NT2/D1 (cell line): ENCODE data around the gene CAPN15.

Source experiments
- YY1 ChIP-seq: IDR thresholded peaks from 2 replicates; pipeline ENCODE4 v1.6.1; 2011; ENCODE audit not compliant: insufficient read length, insufficient read depth
- ZNF274 ChIP-seq: IDR thresholded peaks from 2 replicates; pipeline ENCODE4 v1.6.1; 2011; ENCODE audit warnings: mild to moderate bottlenecking, low read depth, low read length

- TF ChIP-seq YY1, result no peak
- TF ChIP-seq ZNF274, result no peak
Measured at GRCh38 chr16:582218-582613, 54.7 kb downstream of the CAPN15 start.
